HG03520 (cell line): ENCODE data around the gene KRT4.

Source experiments
- ATAC-seq: cut with Tn5 transposase; IDR thresholded peaks from one replicate; pipeline ENCODE4 v1.9.1; 2021; ENCODE audit warnings: mild to moderate bottlenecking, moderate library complexity; ENCODE audit not compliant: unreplicated experiment

The KRT4 gene

DNA sequence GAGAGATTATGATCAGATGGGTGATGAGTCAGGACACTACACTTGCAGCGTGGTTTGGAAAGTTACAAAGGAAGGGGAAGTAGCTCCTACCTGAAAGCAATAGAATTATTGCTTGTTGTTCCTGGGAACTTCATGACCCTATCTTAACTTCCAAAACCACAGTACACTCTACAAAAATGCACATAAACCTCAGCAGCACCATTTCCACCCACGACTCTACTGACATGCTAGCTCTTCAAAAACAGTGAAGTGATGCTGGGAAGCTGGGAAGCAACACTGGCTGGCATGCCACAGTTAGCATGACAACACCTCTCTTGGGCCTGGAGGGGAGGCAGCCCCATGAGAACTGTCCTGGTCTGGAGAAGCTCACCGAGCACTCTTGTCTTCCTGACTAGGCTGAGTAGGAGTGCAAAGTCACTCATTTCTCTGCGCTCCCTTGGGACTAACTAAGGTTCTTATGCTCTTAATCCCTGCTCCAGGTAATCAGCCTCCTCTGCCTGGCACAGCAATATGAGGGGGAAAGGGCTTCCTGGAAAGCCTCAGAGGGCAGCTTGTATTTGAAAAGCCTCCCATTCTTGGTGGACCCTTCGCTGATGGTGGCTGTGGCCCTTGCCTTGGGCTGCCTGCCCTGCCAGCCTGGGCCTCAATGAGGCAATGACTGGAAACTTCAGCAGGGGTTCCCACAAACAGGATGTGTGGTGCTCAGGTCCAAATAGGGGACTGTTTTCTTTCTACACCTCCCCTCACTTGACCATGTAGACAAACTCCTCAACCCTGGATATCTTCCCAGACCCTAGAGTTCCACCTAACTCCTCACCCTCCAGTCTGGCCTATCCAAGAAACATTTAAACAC, 19.2 kb downstream of the KRT4 start:
- ATAC-seq = no peak

DNA sequence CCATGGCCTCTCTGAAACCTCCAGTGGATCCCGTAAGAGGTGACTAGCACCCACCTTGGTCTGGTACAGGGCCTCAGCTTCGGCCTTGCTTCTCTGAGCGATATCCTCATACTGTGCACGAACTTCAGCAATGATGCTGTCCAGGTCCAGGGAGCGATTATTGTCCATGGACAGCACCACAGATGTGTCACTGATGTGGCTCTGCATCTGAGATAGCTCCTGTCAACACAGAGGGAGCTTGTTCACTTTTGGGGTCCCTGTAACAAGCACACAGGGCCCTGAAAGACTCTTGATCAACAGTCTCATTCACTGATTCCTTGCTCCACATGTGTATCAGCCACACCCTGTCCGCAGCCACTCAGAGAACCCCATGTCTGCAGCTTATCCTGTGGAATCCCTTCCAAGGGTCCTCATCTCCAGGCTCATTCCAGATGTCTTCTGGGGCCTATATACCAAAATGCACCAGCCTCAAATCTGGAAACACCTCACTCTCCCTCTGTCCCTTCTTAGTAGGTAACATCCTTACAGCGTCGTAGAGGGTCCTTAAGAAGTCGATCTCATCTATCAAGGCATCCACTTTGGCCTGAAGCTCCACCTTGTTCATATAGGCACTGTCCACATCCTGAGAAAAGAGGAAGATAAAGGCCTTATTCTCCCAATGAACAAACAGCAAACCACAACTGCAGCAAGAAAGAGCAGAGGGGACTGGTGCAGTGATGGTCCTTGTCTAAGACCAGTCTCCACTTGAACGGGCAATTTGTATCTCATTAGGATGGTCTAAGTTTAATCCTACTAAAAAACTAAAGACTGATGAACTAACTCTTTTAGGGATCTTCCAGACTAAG, 21.5 kb downstream of the KRT4 start:
- no peak for ATAC-seq

DNA sequence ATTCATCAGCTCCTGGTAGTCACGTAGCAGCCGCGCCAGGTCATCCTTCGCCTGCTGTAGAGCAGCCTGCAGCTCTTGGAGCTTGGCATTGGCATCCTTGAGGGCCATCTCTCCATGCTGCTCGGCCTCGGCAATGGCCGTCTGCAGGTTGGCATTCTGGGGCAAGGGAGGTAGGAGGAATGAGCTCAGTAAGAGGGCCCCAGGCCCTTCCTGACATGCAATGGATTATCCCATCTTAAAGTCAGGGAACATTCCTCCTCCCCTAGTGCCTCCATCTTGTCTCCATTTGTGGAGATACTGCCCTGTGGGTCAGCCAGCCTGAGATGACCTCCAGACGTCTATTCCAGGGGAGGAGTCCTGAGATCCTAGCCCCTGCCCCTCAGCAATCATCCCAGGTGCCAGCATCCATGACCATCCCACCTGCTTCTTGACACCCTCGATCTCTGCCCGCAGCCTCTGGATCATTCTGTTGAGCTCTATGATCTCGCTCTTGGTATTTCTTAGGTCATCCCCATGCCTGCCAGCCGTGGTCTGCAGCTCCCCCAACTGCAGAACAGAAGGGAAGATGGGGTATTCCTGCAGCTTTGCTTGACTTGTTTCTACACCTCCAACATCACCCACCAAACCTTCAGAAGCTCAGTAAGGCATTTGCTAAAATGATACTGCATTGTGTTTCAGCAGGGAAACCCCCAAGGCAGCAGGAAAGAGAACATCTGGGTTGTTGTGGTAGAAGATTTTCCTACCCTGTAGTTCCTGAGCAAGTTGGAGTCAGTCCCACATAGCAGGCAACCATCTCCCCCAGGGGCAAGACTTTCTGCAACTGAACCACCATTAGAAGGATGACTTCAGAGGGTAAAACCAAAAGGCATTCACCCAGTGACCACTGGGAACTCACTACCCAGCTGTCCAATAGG, 22.4 kb downstream of the KRT4 start:
- no peak for ATAC-seq

DNA sequence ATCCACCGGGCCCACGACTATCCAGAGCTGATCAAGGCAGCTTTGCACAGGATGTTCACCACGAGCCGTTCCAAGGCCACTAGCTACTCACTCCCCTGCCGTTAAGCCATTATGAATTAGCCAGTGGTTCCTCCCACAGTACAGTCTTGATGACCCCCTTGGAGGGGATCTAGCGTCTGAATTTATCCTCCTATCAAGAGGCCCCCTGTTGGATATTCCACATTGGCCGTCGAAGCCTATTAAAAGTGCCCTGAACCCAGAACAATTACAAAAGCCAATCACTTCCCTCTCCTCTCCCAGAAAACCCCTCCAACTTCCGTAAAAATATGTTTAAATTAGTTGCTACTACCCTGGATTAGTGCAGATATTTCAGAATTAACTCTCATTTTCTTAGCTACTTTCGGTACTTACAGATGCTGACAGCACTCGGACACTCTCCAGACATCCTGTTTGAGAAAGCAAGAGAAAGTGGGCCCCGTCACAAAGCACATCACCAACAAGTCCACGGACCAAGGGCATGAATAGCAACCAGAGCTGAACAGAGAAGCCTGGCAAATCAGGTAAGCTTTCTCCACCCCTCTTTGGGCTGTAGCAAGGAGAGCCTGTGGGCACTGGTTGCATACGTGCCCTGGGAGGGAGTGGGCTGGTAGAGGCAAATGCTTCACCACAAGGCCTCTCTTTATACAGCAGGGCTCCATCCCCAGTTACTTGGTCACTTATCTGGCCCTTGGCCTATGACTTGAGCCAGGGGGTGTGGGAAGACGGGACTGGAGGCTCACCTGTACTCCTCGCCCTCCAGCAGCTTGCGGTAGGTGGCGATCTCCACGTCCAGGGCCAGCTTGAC, 23.3 kb downstream of the KRT4 start:
- ATAC-seq = no peak

DNA sequence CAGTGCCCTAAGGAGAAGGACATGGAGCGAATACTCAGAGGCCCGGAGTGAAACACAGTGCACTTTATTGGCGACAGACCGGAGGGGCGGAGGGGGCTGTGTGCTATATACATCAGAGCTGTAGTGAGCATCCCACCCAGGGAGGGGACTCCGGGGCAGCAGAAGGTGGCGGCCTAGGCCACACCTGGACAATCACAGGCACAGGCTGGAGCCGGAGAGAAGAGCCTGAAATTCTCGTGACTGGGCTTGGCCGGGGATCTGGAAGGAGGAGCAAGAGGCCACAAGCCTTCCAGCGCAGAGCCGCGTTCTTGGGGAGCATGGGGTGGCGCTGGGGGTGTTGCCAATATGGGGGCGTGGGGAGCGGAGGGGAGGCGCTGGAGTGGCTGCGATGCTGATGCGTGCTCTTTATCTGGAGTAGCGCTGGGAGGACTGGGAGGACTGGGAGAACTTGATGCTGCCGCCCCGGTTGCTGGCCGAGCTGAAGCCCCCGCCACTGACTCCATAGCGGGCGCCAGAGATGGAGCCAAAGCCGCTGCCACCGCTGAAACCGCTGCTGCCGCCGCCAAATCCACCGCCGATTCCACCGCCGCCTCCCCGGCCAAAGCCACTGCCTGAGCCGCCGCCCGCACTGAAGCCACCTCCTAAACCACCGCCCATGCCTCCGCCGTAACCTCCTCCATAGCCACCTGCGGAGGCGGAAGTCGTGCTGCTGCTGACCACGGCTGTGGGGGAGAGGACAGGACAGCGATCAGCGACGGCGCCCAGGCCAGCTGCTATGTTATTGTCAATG, 24.1 kb downstream of the KRT4 start:
- no peak for ATAC-seq

DNA sequence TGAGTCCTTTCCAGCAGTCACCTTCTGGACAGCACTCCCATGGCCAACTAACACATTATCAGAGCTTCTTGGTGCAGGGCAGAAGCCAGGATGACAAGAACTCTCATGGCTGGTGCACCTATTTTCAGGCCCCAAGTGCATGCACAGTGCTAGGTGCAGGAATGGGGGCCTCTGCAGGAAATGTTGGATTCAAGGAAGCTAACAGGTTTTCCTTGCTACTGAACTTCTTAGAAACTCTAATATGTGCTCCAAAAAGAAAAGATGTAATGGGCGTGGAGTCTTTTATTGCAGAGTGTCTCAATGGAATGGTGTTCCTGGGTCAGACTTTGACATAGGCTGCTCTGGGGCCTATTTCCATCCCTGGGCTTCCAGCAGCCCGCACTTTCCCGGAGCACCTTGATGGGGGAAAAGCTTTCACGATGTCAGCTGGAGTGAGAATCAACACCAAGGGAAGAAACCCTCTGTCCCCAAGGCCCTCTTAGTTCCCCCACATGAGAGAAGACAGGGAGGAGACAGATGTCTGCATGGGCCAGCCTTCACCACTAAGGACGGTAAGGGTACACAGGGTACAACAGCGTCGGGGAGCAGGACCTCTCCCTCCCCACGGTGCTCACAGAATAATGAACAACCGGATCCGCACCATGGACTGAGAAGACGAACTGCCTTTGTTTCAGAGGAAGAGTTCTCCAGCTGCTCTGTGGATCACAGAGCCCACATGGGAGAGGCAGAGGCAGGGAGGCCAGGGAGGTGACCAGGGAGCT, 24.9 kb downstream of the KRT4 start:
- ATAC-seq = no peak

DNA sequence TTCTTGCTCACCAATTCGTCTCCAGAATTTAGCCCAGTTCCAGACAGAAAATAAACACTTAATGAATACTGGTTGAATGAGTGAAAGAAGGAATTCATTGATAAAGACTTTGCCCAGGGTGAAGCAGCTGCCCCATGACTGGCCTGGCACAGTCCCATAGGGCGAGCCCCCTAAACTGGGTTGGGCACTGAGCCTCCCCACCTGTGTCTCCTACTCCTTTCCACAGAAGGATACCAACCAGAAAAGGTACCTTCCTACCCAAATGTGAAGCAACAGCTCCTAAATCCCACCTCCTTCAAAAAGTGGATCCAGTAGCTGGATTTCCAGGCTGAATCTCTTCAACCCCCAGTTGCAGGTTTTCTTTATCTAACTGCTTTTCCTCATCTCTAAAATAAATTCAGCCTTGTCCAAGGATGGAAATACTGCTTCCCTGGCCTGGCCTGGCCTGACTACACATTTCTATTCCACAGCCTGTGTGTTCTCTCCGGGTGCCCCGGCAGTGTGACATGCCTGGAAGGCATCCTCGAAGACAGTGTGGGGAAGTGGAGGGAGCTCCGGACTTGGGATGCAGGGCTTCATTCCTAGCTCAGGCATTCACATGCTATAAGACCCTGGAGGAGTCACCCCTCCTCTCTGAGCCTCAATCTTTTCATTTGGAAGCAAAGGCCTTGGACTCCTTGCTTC, 25.6 kb downstream of the KRT4 start:
- no peak for ATAC-seq

DNA sequence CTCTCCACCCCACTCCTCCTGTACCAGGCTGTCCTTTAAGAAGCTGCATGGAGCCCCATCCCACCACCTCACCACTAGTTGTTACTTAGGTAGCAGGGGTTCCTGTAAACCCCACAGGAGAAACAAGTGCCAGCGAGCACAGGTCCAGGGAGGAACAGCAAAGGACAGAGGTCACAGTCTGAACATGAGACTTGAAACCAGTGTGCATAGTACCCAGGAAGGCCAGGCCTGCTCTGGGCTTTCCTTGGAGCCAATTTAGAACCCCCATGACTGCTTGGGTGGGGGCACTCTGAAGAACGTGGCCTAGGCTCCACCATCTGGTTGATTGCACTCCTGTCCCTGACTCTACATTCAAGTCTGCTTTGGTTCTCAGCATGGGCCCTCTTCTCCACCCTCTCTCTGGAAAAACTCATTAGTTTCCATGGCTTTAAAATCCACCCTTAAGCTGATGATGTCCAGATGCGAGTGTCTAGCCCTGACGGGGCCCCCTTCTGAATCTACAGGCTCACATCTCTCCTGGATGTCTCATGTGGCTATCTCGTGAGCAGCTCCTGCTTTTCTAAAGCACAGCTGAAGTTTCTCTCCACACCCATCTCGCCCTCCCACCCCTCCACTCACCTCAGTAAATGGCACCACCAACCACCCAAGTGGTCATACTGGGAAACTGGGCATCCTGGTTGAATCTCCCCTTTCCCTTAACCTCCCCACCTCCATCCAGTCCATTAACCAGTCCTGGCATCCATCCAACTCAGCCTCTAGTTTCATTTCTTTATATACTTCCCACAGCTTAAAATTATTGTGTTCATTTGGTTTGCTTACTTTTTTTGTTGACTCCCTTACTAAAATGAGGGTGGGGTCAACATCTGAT, 26.4 kb downstream of the KRT4 start:
- no peak for ATAC-seq

DNA sequence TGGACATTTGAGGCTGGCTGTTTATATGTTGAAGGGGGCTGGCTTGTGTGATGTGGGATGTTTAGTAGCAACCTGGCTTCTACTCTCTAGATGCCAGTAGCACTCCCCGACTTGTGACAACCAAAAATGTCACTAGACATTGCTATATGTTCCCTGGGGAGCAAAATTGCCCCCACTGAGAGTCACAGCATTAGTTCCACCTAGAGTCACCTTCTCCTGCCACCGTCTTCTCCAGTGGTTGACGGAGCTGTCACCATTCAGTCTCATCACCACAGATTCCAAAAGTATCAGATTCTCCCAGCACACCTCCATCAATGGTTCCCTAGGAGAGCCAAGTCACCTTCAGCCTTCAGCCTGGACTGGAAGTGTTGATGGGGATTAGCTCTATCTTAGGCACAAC, 29.0 kb downstream of the KRT4 start:
- ATAC-seq = no peak

DNA sequence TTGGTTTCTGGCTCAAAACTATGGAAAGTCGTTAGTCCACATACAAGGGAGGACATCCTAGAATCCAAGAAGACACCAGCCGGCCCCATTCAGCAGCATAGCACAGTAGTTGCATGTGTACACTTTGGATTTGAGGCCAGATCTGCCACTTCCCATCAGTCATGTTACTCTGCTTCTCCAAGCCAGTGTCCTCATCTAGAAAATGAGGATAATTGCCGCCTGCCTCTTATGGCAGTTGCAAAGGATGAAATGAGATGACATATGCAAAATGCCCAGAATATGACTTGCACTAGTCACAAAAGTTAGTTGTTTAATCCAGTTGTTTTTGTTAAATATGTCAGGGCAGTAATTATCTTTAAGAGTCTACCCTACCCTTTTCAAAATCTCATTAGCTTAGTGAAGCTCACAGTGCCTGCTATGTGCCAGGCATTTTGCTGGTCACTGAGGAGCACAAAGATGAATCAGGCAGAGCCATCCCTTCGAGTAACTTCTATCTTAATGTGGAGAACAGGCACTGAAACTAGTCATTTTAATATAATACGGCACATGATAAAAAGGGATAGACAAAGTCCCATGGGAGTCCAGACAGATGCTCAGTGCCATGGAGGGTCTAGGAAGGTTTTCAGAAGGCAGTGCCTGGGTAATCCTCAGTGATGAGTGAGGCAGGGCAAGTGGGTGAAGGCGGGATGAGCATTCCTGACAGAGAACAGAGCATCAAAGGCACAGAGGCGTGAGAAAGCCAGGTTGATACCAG, 30.2 kb downstream of the KRT4 start:
- ATAC-seq = no peak

DNA sequence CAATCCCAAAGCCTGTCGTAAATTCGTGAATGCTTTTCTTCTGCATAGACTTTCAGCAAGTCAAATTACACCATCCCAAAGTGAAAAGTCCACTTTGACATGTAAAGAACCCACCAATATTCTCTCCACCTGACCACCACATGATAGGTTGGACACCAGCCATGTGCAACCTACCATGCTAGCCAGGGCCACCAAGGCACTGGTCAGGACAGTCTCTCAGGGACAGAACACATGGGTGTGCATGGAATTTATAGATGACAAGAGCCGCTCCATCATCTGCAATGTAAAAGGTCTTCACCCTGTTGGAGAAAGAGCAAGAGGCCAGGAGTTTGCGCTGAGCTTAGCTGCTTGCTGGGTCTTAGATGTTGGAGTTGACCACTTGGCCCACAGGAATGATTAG, 31.4 kb downstream of the KRT4 start:
- ATAC-seq = no peak

DNA sequence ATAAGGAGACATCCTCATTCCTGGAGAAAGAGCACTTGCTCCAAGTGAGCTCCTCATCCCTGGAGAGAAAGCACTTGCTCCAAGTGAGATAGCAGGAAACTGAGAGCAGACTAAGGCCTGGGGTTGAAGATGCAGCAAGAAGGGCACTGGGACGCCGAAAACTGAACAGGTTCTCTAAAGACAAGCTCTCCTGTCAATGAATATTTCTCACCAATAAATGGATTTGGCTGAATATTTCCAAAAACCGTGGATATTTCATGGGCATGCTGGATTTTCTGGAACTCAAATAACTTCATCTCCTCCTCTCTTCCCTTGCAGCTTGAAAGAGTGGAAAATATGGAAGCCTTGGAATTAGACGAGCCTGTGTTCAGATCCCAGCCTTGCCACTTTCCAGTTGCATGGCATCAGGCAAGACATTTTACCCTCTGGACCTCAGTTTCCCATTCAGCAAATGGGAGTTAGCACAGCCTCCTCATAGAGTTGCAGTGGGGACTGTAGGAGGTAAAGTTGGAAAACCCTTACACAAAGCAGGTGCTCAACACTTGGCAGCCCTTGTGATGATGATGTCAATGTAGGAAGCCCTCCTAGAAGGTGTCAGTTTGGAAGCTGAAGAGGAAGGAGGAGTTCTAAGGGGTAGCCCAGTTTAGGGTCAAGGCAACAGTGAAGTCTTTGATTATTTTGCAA, 32.4 kb downstream of the KRT4 start:
- no peak for ATAC-seq

DNA sequence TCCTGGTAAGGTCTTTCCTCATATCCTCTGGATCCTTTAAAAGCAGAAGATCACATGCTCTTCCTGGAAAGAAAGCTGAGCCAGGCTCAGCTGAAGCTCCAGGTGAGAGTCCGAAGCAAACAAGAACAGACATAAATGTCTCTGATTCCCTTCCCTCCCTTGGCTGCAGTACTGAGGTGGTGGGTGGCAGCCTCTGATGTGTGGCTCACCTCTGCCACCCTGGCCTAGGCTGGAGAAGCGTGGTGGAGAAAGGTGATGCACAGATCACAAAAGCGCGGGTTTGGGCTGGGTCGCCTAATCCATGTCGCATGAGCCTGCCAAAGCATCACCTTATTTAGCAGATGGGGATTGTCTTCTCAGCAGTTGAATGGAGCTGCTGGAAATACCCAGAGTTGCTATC, 34.0 kb downstream of the KRT4 start:
- ATAC-seq = no peak

DNA sequence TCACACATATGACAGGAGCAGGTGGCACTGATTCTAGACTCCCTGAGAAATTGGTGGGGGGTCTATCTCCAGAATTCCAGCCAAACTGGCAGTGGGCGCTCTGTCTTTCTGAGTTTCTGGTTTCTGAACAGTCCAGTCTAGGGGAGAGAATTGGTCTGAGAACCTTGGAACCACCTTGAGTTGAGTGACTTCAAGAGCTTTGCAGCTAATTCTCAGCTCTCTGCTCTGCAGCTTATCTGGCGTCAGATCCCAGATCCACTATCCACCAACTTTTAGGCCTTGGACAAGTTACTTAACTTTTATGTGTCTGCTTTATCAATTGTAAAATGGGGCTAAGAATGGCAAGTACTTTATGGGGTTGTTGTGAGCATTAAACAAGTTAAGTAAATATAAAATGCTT, 35.1 kb downstream of the KRT4 start:
- no peak for ATAC-seq

DNA sequence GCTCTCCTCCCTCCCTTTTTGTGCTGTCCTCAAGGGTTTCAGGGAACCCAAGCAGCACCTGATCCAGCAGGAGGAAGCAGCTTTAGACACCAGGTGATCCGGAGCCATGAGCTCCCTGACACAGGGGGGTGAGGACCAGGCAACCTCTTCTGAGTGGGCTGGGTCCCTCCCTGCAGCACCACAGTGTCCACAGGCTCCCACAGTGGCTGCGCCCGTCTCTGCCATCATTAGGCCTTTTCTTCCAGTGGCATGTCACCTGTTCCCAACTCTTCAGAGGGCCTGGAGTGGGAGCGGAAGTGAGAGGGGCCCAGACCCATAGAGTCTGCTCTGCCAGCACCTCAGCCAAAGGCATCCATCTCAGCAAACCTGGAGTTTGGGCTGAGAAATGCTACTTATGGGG, 36.4 kb downstream of the KRT4 start:
- no peak for ATAC-seq

DNA sequence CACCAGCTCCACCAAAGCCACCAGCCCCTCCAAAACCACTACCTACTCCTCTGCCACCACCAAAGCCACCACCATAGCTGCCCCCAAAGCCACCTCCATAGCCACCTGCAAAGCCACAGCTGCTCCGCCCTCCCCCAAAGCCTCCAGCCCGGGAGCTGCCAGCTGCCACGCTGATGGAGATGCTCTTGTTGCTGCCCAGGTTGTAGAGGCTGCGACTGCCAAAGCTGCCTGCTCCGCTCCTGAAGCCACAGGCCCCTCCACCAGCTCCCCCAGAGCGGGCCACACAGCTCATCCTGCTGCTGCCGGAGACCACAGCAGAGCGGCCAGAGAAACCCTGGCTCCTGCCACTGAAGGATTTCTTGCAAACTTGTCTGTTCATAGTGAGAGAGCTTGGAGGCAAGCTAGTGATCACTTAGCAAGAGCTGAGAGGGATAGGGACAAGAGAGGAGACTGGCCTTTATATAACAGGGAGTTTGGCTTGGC, 37.0 kb downstream of the KRT4 start, which contains the start of gene KRT76:
TSS of gene KRT76 (minus strand) at position 433 of the 483 bp plus-strand sequence. CDS start at position 379, 54 bp downstream.
- no peak for ATAC-seq
